Natural killer cell (primary cell): Measurements from ENCODE around the gene LIN37. TPM values are rescaled to one million over a fixed set of nuclear protein-coding genes. Genes with fewer than 3 reads are reported as not detected.

ENCODE experiments used
- ATAC-seq, 3 donors: fragments of 150-1000 bp in 2 of 3; fragments of 200-7000 bp in 1 of 3; cut with Tn5 transposase; 1 replicate in 1 of 3; 2 replicates in 2 of 3; pipeline ENCODE4 v1.10.0; 2021; ENCODE audit warnings: mild to moderate bottlenecking in 2 of 3, moderate library complexity in 2 of 3
- DNase-seq, 2 donors: peaks; one replicate each; pipeline versions ENCODE4 v3.0.0 to v3.0.0-alpha.2; 2013 to 2021; ENCODE audit warnings: mixed read lengths in 1 of 2
- H3K27ac ChIP-seq: one replicate; pipeline ENCODE4 v1.5.1; 2013; ENCODE audit warnings: mild to moderate bottlenecking, low read length
- H3K27me3 ChIP-seq: one replicate; pipeline ENCODE4 v1.6.1; 2013; ENCODE audit warnings: low read length; ENCODE audit not compliant: control insufficient read depth, insufficient read depth
- H3K36me3 ChIP-seq: one replicate; pipeline ENCODE4 v1.6.1; 2013; ENCODE audit warnings: low read length; ENCODE audit not compliant: control insufficient read depth, insufficient read depth
- H3K4me1 ChIP-seq: one replicate; pipeline ENCODE4 v1.6.1; 2013; ENCODE audit warnings: low read length; ENCODE audit not compliant: control insufficient read depth, insufficient read depth
- H3K4me3 ChIP-seq: one replicate; pipeline ENCODE4 v1.5.1; 2013; ENCODE audit warnings: low read length
- H3K9me3 ChIP-seq: one replicate; pipeline ENCODE4 v1.6.1; 2013; ENCODE audit warnings: low read length; ENCODE audit not compliant: control insufficient read depth, insufficient read depth
- H3K27ac Mint-ChIP-seq, 2 donors: one replicate each; pipeline ENCODE4 v1.8.0; 2022; ENCODE audit warnings: mild to moderate bottlenecking in 2 of 2, mixed read lengths in 2 of 2, moderate library complexity in 1 of 2
- H3K27me3 Mint-ChIP-seq, 2 donors: one replicate each; pipeline ENCODE4 v1.8.0; 2022; ENCODE audit warnings: low read depth in 2 of 2, mixed read lengths in 2 of 2
- H3K36me3 Mint-ChIP-seq: one replicate; pipeline ENCODE4 v1.8.0; 2022; ENCODE audit warnings: mixed read lengths
- H3K4me1 Mint-ChIP-seq, 2 donors: one replicate each; pipeline ENCODE4 v1.8.0; 2022; ENCODE audit warnings: mixed read lengths in 2 of 2
- H3K4me3 Mint-ChIP-seq: one replicate; pipeline ENCODE4 v1.8.0; 2022; ENCODE audit warnings: mild to moderate bottlenecking, moderate library complexity, mixed read lengths
- H3K9me3 Mint-ChIP-seq, 2 donors: one replicate each; pipeline ENCODE4 v1.8.0; 2022; ENCODE audit warnings: mixed read lengths in 2 of 2
- WGBS: methylation state at CpG from one replicate; pipeline ENCODE4 v1.1.7; 2013; ENCODE audit warnings: missing lambda C conversion rate; ENCODE audit not compliant: insufficient coverage; 5-methylcytosine and 5-hydroxymethylcytosine counted together
- intact Hi-C: fragments of 100-400 bp; cut with micrococcal nuclease; formaldehyde crosslinking; loops from one replicate; pipeline ENCODE4 v1.14.2; 2022
- total RNA-seq, 4 donors: library from RNA; stranded (reverse); fragments of 120-200 nt in 1 of 4; gene quantifications; one replicate each; pipeline versions ENCODE4 v1.2.3 to v1.2.4, GENCODE V29; 2013 to 2022
- TF ChIP-seq, protein P1 (sequence below): fragments of 200-600 bp; IDR thresholded peaks from one replicate; pipeline ENCODE4 v1.8.0; 2022; ENCODE audit warnings: antibody characterized with exemption

LIN37 gene
- total RNA-seq, 3 donors from 2014 or later (not counting 1 experiment from before 2014, with no cell fraction given), result 16.7 to 22.1 (median 18.2) TPM

DNA sequence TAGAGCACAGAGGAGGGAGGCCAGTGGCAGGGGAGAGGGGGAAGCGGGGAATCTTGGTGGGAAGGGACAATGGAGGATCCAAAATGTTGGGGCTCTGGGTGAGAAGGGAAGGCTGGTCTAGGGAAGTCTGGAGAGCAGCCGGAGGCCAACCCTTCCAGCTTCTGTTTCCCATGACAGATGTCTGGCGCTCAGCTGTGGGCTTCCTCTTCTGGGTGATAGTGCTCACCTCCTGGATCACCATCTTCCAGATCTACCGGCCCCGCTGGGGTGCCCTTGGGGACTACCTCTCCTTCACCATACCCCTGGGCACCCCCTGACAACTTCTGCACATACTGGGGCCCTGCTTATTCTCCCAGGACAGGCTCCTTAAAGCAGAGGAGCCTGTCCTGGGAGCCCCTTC lies 1.8 kb upstream of the LIN37 start:
- no peak overlapping the region for H3K27ac ChIP-seq
- H3K27me3 ChIP-seq, result no peaks in the 10 kb centered on the region
- peaks cover 42 to 60% of the 10 kb centered on the region in 2 donors for H3K4me1 Mint-ChIP-seq
- H3K27me3 Mint-ChIP-seq, result no peaks in the 10 kb centered on the region
- DNase-seq (no peak), ATAC-seq (no peak)
- H3K4me3 Mint-ChIP-seq, result peak overlapping the region; percentile 99
- H3K9me3 Mint-ChIP-seq, result no peaks in the 10 kb centered on the region
- no peak overlapping the region for H3K4me3 ChIP-seq
- H3K36me3 Mint-ChIP-seq, result no peaks in the 10 kb centered on the region
- intact Hi-C loops, result loop anchor here (5.0 to 10.0 kb wide), 3 partner anchors 44 to 371 kb away; partner anchors contain the start of genes HCST, NFKBID, TBCB and TYROBP
- H3K27ac Mint-ChIP-seq, result peak overlapping the region; percentile 96 to 99
- H3K36me3 ChIP-seq, result no peaks in the 10 kb centered on the region
- 86% methylated on average over 5 of the region's 5 CpGs for WGBS
- TF ChIP-seq, protein P1, sequence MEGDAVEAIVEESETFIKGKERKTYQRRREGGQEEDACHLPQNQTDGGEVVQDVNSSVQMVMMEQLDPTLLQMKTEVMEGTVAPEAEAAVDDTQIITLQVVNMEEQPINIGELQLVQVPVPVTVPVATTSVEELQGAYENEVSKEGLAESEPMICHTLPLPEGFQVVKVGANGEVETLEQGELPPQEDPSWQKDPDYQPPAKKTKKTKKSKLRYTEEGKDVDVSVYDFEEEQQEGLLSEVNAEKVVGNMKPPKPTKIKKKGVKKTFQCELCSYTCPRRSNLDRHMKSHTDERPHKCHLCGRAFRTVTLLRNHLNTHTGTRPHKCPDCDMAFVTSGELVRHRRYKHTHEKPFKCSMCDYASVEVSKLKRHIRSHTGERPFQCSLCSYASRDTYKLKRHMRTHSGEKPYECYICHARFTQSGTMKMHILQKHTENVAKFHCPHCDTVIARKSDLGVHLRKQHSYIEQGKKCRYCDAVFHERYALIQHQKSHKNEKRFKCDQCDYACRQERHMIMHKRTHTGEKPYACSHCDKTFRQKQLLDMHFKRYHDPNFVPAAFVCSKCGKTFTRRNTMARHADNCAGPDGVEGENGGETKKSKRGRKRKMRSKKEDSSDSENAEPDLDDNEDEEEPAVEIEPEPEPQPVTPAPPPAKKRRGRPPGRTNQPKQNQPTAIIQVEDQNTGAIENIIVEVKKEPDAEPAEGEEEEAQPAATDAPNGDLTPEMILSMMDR, result no peak
- H3K4me1 ChIP-seq, result peaks cover 64% of the 10 kb centered on the region
- no peaks in the 10 kb centered on the region for H3K9me3 ChIP-seq

DNA sequence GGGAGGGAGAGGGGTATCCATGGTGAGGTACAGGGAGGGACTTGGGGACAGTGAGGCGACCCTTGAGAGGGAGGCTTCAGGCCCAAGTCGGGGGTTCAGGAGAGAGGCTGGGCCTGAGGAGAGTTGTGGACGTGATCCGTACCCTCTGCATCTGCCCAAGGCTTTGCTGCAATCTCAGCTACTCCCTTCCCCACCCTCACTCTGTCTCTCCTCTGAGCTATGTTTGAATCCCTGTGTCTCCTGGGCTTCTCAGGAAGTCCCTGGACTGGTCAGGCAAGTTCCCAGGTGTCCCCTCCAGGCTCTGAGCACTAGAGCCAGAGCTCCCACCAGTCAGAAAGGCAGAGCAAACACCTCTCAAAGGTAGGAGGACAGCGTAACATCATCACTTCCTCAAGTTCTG lies 1.8 kb downstream of the LIN37 start:
- peaks cover 24% of the 10 kb centered on the region for H3K36me3 ChIP-seq
- peaks cover 31% of the 10 kb centered on the region for H3K4me1 ChIP-seq
- TF ChIP-seq, protein P1, result no peak
- H3K4me3 ChIP-seq, result no peak overlapping the region
- intact Hi-C loops, result no loop called here
- DNase-seq (no peak), ATAC-seq (no peak)
- H3K9me3 ChIP-seq, result no peaks in the 10 kb centered on the region
- 90% methylated on average over 5 of the region's 5 CpGs for WGBS
- Mint-ChIP-seq H3K4me3 (no peak overlapping the region), H3K27me3 (peaks cover 0 to 6% of the 10 kb centered on the region in 2 donors), H3K27ac (no peak overlapping the region), H3K36me3 (no peaks in the 10 kb centered on the region), H3K4me1 (peaks cover 24 to 42% of the 10 kb centered on the region in 2 donors), H3K9me3 (no peaks in the 10 kb centered on the region)
- no peak overlapping the region for H3K27ac ChIP-seq
- H3K27me3 ChIP-seq, result no peaks in the 10 kb centered on the region

DNA sequence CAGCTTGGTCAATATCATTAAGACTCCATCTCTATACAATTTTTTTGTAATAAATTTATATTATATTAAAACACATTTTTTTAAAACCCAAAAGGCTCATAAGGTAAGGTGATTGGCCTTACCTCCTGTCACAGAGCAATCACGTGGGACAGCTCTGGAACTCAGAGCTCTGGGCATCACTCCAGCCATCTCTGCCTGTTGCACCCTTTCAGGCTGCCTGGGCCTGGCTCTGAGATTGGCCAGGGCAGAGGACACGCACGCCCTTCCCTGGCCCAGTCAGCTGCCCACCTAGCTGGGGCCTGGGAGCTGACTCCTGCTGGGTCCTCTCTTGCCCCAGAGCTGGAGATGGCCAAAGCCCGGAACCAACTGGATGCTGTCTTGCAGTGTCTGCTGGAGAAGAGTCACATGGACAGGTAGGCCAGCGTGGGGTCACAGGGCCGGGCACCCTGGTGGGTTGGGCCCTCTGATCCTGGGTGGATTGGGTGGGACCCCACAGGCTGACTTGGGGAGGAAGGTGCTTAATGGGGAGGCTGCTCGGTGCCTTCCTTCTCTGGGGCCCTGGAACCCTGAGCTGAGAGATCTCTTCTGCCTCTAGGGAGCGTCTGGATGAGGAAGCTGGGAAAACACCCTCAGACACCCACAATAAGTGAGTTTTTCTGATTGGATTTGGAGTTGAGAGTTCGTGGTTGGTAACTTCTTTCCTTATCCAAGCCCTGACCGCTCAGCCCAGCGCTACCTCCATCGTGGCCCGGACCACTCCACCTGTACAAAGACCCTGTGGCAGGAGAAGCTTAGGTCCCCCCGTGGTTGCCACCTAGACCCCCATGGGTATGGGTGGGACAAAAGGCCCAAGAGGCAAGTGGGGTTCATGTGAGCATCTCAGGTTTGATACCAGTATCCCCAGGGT lies 3.7 kb downstream of the LIN37 start:
- no peaks in the 10 kb centered on the region for H3K9me3 Mint-ChIP-seq
- intact Hi-C loops, result no loop called here
- H3K36me3 ChIP-seq, result peaks cover 24% of the 10 kb centered on the region
- H3K27ac Mint-ChIP-seq, result no peak overlapping the region
- H3K9me3 ChIP-seq, result no peaks in the 10 kb centered on the region
- H3K4me1 ChIP-seq, result peaks cover 32% of the 10 kb centered on the region
- H3K27me3 ChIP-seq, result no peaks in the 10 kb centered on the region
- peaks cover 19 to 38% of the 10 kb centered on the region in 2 donors for H3K4me1 Mint-ChIP-seq
- TF ChIP-seq, protein P1, result no peak
- no peak for DNase-seq
- no peaks in the 10 kb centered on the region for H3K36me3 Mint-ChIP-seq
- peaks cover 0 to 16% of the 10 kb centered on the region in 2 donors for H3K27me3 Mint-ChIP-seq
- 96% methylated on average over 12 of the region's 14 CpGs for WGBS
- H3K4me3 Mint-ChIP-seq, result peak overlapping the region; percentile 9
- no peak overlapping the region for H3K4me3 ChIP-seq
- H3K27ac ChIP-seq, result no peak overlapping the region
- ATAC-seq, result no peak
